ENCODE data around the gene NFAM1. TPM values are rescaled to one million over a fixed set of nuclear protein-coding genes. Genes with fewer than 3 reads are reported as not detected.

Gene NFAM1
- total RNA-seq, 1 donor from 2014 or later = 0.62 TPM

DNA sequence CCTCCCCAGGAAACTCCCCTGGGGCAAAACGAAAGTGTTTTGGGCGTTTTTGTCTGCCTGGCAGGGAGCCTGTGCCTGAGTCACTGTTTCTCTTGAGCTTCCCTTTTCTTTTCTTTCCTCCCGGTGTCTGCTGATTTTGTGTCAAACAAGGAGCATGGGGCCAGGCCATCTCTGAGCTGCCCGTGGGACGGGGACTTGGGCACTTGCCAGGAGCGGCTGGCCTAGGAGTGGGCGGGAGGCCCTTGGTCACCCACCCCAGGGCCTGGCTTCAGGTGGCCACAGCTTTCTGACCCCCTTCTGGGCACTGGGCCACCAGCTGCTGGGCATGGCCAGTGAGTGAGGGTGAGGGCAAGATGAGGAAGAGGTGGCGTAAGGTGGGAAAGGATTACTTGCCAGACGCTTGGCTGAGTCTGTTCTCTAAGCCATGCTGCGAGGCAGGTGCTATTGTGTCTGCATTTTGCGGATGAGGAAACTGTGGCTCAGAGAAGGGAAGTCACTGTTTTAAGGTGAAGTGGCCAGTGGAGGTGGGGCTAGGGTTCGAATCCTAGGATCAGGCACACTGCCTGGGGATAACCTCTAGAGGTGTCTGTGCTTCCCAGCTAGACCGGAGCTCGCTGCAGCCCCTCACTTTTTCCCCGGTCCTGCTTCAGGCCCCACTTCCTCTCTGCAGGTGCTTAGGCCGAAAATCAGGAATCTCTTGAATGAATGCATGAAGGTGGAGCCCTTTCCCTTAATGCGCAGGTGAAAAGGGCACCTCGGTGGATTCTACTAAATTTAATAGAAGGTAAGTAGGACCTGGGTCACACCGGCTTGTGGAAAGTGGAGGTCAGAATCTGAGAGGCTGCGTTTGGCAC is 7.8 kb upstream of the NFAM1 start:
- DNase-seq = no peak

DNA sequence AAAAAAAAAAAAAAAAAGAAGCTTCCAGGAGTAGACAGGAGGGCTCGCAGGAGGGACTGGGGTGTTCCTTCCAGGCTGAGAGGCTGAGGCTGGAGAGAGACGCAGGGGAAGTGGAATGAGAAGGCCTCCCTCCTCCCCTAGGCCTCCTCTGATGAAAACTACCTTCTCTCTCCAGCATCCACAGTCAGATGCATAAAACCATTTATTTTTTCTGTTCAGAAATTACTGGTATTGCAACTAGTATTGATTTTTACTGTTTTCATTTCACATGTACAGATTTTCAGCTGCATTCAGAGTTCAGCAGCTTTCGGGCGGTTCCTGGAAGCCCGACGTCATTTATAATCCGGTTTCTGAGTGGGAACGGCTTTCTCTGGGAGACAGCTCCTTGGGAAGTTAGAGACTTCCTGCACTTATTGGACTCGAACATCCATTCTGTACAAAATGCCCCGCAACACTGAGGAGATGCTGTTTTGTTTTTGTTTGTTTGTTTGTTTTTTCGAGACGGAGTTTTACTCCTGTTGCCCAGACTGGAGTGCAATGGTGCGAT is 6.9 kb upstream of the NFAM1 start:
- no peak for DNase-seq

DNA sequence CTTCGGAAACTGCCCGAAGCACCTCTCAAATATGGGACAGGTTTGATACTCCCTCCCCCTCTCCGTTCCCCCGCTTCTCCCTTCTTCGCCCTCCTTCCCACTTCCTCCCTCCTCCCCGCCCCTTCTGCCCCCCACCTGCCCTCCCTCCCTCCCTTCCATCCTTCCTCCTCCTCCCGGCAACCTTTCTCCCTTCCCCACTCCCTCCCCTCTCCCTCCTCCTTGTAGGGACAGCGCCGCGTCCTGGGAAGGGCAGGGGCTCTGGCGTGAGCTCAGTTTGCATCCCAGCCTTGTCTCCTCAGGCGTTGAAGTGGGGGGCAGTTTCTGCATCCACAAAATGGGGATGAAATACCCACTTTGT is 6.1 kb upstream of the NFAM1 start:
- DNase-seq = no peak

DNA sequence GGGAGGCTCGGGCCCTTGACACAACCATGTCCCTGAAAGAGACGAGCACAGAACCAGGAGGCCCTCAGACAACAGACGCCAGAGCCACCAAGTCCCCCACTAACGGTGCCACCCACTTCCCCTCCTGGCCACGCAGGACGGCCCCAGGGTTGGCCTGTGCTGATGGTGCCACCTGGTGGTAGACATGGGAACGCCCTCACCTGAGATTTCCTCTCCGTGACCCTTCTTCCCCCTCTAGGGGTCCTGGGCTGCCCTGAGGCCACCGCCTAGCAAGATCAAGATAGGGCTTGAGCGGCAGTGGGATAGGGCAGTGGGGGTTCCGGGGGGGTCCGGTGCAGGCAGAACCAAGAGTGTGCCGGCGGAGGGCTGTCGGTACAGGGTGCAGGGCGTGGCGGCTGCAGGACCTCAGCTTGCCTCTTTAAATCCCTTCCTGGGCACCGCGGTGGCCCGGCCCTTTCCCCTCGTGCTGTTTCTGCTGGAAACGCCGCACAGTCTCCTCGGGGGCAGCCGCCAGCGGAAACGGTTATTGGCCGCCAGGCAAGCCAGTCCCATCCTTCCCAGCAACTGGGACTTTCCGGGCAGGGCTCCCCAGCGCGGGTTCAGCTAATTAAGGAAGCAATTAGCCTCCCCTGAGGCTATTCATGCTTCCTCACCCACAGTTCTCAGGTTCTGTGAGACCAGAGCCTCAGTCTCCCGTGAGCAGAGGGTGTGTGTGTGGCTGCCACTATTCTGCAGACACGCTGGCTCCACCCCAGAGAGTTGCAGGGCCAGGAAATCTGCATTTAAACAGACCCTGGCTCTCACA is 5.5 kb upstream of the NFAM1 start:
- peak; percentile 42 for DNase-seq

DNA sequence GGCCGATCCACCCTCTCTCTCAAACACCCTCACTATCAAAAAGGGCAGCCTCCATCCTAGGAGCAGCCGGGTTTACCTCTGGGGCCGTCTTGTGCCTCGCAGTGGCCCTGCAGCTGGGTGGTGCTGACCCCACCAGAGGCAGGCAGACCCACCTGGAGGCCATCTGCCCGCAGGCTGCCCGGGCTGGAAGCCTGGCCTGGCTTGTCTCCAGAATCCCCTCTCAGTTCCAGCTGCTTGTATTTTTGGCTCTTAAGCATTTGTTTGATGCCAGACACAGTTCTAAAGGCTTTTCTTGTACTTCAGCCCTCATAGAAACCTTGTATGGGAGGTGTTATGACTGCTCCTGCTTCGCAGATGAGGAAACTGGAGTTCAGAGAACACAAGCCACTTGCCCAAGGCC is 4.2 kb upstream of the NFAM1 start:
- no peak for DNase-seq

DNA sequence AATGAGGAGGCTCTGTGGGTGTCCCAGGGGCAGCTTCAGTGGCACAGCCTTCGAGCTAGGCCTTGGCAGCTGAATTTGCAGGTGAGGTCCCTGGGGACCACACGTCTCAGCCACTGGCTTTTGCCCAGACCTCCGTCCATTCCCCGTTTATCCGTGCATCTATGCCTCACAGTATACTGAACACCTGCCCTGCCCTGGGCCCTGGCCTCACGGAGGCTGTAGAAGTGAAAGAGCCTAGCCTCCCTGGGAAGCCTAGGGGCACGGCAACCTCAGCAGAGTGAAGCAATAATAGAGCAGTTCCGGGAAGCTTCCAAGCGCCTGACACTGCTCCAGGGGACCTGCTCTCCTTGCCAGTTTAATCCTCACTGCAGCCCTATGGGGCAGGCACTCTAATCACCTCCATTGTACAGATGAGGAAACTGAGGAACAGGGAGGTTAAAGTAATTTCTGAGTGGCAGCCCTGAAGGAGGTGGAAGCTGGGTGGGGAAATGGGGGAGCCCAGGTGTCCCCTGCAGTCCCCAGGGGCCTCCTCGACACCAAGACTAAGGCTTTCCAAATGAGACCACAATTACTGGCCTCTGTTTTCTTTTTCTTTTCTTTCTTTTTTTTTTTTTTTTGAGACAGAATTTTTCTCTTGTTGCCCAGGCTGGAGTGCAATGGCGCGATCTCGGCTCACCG is 2.7 kb upstream of the NFAM1 start:
- DNase-seq = no peak

DNA sequence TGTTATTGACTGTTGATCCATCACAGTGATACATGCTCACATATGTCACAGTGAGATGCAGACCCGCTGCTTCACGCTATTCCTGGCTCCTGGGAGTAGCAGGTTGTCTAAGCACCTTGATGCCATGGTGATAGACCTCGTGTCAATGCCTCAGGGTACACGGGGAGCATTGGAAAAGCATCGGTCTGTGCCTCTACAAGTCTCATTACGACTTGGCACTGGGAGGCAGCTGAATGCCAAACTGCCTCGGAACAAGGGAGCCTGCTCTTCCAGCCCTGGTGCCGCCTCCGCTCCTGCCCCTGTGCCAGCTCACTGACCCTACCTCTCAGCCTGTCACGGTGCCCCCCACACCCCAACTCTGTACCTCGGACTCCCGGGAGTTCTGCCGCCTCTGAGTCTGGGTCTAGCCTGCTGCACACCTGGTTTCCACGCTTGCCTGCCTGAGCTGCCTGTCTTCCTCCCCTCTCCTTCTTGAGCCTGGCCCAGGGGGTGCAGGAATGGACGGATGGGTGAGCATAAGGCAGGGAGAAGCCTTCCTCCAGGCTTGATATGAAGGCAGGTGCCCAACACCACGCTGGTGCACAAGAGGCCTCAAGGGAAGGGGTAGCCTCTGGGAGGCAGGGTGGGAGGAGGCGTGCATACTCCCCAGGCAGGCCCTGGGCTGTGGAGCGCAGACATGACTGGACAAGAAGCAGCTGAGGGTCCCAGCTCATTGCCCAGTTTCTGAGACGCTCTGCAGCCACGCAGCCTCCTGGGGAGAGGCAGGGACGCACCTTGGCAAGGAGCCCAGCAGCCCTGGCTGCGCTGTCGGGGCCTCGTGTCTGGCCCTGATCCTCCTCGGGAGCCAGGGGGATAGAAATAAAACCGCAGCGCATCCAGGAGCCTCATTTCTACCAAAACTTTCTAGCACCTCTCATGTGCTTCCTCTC is 1.8 kb upstream of the NFAM1 start:
- DNase-seq = no peak

DNA sequence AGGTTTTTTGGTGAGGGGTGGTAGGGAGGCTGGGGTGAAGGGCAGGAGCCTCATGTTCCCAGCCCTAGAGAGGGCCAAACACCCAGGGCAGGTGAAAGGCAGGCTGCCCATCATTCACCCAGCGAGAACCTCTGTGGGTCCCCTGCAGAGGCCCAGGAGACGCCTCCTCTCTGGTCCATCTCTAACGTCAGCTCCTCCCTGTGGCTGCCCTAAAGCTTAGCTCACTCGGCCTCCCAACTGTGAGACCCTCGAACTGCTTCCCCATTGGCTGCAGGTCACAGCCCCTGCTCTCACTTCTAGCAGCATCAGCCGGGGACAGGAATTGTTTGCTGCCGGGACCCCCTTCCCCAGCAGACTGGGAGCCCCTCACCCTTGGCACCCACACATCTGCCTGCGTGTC is 615 bp upstream of the NFAM1 start:
- no peak for DNase-seq

DNA sequence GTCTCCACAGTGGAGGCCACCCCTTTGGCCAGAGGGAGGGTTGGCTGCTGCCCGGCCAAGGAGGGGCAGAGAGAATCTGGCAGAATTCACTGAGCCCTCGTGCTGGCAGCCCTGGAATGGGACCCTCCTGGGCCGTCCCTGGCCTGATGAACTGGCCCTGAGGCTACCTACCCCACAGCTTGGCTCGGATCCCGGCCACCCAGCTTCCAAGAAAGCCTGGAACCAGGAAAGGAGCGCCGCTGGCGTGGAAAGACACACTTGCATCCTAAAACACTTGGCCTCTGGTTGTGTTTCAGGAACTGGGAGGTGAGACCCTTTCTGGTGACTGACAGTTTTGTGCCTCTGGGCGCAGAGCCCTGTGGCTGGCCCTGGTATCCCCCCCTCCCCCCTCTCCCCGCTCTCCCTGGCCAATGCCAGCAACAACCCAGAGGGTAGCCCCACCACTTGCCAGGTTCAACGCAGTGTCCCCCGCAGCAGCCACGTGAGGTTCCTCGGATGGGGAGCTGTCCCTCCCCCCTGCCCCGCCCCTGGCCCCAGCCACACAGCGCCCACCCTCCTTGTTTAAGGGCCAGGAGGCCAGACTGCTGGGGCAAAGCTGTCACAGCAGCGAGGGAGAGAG is 693 bp downstream of the NFAM1 start:
- DNase-seq = no peak

DNA sequence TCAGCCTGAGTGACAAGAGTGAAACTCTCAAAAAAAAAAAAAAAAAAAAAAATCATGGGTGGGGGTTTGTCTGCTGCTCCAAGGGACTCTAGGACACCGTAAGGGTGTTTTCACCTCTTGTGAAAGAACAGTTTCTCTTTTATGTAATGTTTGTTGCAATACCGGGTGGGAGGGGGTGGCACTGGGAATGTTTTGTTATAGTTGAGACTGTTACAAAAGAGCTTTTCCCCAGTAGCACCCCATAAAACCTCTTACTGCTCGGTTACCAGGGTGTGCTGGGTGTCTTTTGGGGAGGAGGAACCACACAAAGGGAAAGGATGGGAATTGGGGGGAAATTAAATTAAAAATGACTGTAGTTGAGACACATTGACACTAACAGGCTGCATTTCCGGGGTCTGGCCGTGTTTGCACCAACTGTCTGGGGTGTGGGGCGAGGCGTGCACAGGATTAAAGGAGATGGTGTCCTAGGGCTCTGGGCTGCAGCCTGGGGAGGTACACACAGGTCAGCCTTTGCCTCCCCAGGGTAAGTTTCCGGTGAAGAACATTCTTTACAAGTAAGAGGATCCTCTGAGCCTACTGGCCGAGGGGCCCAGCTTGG is 1.6 kb downstream of the NFAM1 start:
- DNase-seq = no peak

DNA sequence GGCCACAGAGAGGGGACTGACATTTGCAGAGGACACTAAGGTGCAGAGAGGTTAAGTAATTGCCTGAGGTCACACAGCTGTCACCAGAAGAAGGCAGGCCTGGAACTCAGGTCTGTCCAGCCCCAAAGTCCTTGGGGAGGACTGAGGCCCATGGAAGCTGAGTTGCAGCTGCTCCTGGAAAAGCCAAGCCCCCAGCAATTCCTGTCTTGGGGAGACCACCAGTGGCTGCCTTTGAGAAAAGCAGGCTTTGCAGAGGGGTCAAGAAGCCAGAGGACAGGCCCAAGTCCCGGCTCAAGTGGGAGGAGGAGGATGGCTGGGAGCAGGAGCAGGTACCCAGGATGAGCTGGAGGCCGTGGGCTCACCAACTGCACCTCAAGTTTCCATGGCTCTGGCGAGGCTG is 3.4 kb downstream of the NFAM1 start:
- no peak for DNase-seq

DNA sequence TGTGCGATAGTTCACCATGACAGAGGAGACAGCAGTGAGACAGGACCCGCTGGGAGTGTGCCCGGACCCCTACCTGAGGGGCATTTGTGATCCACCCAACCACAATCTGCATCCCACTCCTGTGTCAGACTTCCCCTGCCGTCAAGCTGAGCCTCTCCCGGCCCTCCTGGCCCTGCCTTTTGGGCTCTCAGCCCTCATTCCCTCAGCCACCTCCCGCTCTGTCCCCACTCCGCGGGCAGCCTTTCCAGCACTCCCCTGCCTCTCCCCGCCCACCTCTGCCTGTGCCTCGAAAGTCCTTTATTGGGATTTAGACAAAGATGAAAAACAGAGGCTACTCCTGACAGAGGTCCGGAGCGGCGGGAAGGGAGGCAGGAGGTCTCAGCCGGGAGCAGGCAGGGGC is 4.2 kb downstream of the NFAM1 start:
- no peak for DNase-seq

DNA sequence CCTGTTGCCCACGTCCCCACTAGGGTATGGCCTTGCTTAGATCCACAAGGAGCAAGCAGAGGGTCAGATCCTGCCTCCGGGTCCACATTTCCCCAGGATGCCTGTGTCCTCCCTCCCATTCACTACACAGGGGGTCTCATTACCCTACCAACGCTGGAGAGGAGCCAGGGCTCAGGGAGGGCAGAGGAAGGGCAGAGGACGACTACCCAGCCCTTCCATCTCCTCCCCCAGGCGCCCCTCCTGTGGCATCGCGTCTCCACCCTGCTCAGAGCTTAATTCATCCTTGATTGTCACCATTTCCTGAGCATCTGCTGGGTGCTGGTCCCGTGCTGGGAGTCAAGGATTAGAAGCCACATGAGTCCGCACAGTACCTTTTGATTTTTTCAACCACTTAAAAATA is 5.0 kb downstream of the NFAM1 start:
- no peak for DNase-seq

DNA sequence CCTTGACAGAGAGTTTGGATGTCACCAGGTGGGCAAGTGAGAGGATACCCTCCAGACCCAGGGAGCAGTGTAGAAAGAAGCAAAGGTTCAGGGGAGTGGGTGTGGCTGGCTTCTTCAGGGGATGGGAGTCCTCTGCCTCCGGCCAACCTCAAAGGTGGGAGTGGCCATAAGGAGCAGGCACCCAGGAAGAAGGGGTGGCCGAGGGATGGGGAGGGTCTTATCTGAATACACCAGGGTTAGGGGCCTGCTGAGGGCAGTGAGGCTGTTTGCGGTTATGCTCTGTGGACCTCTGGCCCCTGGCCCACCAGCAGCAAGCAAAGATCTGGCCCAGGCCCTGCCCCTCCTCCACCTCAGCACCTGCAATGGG is 6.2 kb downstream of the NFAM1 start:
- DNase-seq = no peak

DNA sequence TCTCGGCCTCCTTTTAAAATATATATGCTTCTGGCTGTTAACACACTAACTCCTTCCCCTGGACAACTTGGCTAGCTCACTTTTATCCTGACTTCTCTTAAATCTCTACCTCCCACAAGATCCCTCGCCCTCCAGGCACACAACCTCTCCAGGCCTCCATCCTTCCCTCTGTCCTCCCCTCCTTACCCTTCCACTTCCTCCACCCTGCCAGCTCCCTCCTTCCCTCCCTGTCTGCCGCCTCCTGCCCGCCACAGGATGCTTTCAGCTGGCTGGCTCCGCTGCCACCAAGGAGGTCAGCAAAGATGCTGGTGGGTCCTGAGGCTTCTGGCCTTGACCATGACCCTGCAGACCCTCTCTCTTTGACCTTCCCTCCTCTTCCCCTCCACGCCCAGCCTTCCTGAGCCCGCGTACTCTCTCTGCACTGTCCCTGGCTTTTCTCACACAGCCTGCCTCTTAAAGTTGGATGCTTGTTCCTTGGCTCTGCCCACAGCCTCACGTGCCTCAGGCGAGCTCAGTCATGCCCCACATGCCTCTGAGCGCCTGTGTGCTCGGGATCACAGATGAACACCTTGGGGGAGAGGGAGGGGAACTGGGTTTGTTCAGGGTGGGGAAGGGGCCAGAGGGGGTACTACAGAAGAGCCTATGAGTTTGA is 6.7 kb downstream of the NFAM1 start:
- DNase-seq = no peak

DNA sequence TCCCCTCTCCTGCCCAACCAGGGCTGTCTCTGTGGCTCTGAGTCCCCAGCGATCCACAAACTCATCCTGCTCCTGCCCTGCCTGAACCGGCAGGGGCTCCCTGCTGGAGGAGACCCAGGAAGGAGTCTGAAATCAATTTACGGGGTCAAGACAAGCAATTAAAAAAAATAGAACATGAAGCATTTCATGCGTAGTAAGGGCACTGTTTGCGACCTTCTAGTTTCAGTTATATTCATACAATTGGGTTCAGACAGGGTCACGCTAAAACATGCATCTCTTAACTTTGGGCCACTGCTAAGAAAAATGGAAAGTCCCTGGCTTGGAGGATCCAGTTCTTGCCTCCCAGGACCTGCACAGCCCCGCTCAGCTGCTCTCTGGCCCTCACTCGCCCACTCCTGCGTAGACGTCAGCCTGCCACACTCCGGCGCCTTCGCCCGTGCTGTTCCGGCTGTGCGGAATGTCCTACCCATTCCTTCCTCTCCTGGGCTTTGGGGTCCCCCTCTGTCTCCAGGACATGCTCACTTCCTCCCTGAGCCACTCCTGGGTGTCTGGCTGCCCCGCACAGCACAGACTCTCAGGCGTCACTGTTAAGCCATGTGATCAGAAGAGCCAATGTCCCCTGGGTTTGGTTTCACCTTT is 12.8 kb downstream of the NFAM1 start:
- no peak for DNase-seq

DNA sequence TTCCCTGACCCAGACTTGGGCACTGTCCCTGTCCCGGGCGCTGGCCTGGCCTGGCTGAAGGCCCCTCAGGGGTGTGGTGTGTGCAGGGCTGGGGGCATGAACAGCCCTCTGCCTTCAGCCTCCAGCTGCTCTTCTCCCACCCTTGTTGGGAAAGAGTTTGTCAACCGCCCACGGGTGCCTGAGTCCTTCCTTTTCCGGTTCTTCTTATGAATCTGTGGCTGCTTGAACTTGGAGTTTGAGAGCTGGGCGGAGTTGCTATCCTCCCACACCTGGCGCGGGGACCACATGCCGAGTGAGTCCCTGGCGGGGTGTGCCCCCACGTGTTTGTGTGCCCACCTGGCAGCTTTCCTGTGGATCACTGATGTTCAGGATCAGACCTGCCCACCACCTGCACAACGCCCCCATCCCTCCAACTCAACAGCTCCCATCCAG is 13.4 kb downstream of the NFAM1 start:
- no peak for DNase-seq

DNA sequence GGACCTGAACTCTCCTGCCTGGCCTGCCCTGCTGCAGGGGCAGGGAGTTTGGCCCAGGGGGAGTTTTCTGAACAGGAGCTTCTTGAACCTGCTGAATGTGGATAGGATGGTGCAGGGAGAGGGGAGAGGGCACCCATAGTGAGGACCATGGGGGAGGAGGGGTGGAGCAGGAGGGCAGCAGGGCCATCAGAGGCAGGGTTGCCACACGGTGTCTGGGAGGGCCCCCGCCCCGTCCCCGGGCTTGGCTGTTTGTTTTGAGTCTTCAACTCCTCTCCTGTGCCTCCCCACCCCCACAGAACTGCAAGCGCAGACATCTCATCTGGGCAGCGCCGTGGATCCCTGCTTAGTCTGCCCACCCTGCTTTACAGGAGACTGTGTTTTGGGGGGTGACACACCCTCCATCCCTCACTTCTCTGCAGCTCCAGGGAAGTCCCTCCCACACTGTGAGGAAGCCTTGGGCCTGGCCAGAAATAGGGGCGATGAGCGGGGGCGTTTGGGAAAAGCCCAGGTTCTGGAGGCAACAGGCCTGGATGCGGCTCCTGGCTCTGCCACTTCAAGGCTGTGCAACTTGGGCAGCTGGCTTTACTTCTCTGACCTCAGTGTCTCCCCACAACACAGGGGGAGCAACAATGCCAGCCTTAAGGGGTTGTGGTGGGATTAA is 14.4 kb downstream of the NFAM1 start:
- DNase-seq = no peak

DNA sequence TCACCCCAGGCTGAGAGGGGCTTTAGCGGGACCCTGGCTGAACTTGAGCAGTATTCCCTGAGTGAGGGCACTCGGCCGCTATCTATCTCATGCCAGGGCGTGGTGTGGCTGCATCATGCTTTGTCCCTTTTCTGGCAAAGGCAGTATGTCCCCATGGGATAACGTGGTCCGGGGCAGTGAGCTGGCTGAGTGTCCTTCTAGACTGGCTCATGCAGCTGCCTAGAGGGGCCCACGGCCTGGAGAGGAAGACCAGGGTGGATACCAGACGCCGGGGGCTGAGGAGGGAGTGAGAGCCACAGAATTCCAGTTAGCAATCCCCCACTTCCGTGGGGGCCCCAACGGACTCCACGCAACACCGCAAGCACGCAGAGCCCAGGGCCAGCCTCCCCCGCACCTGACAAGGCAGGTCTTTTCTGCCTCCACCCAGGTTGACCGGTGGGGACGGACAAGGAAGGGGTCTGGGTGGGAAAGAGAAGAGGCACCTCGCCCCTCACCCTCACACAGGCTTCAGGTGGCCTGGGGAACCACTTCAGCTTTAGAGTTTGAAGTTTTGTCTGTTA is 15.5 kb downstream of the NFAM1 start:
- no peak for DNase-seq

Measured in occipital lobe (tissue), 2 donors.